ENCODE results near the gene KRTAP4-3. TPM values are rescaled to one million over a fixed set of nuclear protein-coding genes. Genes with fewer than 3 reads are reported as not detected.
"Not testable (repeated sequence)": the region's sequence is repeated elsewhere in the genome, so short reads cannot be mapped to it uniquely, and the experiment has no call there.

KRTAP4-3 gene
- total and polyA plus RNA-seq, 10 of the 15 experiments (the other 5 are each of a cell fraction or from before 2014, with no cell fraction given), result not detected

DNA sequence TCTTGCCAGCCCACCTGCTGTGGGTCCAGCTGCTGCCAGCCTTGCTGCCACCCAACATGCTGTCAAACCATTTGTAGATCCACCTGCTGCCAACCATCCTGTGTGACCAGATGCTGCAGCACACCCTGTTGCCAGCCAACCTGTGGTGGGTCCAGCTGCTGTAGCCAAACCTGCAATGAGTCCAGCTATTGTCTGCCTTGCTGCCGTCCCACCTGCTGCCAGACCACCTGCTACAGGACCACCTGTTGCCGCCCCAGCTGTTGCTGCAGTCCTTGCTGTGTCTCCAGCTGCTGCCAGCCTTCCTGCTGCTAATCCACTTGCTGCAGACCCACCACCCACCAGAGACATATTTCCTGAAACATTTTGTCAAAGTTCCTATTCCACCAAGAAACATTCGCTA is 22.3 kb upstream of the KRTAP4-3 start (continued):
- TF ChIP-seq CHD1 (IDR thresholded peaks at IDR 0.05; ENCODE audit: low read depth, low read length) (no peak), RB1 (IDR thresholded peaks at IDR 0.05; ENCODE audit: borderline replicate concordance) (no peak), ZNF384 (IDR thresholded peaks at IDR 0.05; ENCODE audit: borderline replicate concordance, low read depth, low read length) (no peak)

DNA sequence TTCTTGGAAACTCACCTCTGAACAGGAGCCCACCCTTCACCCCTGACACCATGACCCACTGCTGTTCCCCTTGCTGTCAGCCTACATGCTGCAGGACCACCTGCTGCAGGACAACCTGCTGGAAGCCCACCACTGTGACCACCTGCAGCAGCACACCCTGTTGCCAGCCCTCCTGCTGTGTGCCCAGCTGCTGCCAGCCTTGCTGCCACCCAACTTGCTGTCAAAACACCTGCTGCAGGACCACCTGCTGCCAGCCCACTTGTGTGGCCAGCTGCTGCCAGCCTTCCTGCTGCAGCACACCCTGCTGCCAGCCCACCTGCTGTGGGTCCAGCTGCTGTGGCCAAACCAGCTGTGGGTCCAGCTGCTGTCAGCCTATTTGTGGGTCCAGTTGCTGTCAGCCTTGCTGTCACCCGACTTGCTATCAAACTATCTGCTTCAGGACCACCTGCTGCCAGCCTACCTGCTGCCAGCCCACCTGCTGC is 21.9 kb upstream of the KRTAP4-3 start, which contains the start of gene KRTAP9-1:
KRTAP9-1 (plus strand) TSS at position 51 of the 482 bp plus-strand sequence; CDS start at position 51, 0 bp downstream.
- SMC1A ChIA-PET (ENCODE audit: uncharacterized antibody, unreplicated experiment), result interaction anchor here (1.2 kb wide), 1 partner anchor 40 kb away, joined by 3 read pairs; no protein-coding TSS in a partner anchor
- CTCF ChIA-PET, result not testable (repeated sequence)

DNA sequence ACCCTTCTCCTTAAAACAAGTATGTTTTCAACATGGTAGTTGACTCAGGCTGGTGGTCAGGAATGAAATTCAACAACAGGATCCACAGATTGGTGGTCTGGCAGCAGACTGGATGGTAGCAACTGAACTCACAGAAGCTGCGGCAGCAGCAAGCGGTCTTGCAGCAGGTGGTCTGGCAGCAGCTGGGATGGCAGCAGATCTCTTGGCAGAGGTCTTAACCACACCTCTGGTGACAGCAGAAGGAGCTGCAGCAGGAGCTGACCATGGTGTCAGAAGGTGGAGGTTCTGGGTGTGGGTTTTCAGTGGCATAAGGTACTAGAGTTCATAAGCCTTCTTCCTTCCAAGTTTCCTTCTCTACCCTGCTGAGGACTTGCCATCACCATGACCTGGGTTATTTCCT is 18.9 kb upstream of the KRTAP4-3 start:
- BruUV-seq (replicated peaks), result no TSS peak
- H3K4me1 ChIP-seq (ENCODE audit: control insufficient read depth, insufficient read depth, low read length), result no peaks in the 10 kb centered on the region
- no peak for DNase-seq (ENCODE audit: low read depth, low spot score)
- SMC1A ChIA-PET (ENCODE audit: uncharacterized antibody, unreplicated experiment), result no interaction called here
- no peaks in the 10 kb centered on the region for H3K79me2 ChIP-seq (ENCODE audit: control insufficient read depth, insufficient read depth, low read length)
- no peak overlapping the region for H3K9ac ChIP-seq (ENCODE audit: control insufficient read depth, insufficient read depth, low read length)
- no peaks in the 10 kb centered on the region for H3K36me3 ChIP-seq (ENCODE audit: control insufficient read depth in 2 of 2, insufficient read depth in 2 of 2, low read length in 1 of 2)
- FAIRE-seq, result no peak
- WGBS (ENCODE audit: insufficient coverage, insufficient replicate concordance, low lambda C conversion rate, missing lambda C conversion rate), result 83% methylated on average over 2 of the region's 2 CpGs
- H3K9me3 ChIP-seq (replicated peaks; ENCODE audit: control insufficient read depth, insufficient read depth, low read length), result no peaks in the 10 kb centered on the region
- CTCF ChIA-PET, result no interaction called here
- no peaks in the 10 kb centered on the region for H4K20me1 ChIP-seq (ENCODE audit: control insufficient read depth, insufficient read depth)
- POLR2A ChIA-PET, result no interaction called here
- no peak overlapping the region for H2AFZ ChIP-seq (ENCODE audit: control insufficient read depth, low read depth, low read length)
- in situ Hi-C loops (cut with MboI) (loop anchor here (10.0 kb wide), 1 partner anchor 58 kb away; the partner anchor contains the start of gene KRTAP9-4), intact Hi-C loops (cut with micrococcal nuclease; ENCODE audit: unreplicated experiment) (no loop called here)
- H3K4me2 ChIP-seq (ENCODE audit: control insufficient read depth, insufficient read depth), result no peak overlapping the region
- H3K27ac ChIP-seq (ENCODE audit: control insufficient read depth, insufficient read depth), result no peak overlapping the region
- ATAC-seq, result no peak
- H3K27me3 ChIP-seq (replicated peaks in 1 of 2; ENCODE audit: control insufficient read depth in 2 of 2, insufficient read depth in 2 of 2, low read length in 1 of 2), result no peaks in the 10 kb centered on the region
- RAD21 ChIA-PET (ENCODE audit: unreplicated experiment), result interaction anchor here (1.0 kb wide), 1 partner anchor 476 kb away, joined by 4 read pairs; no protein-coding TSS in a partner anchor
- no peak overlapping the region for H3K4me3 ChIP-seq
- TF ChIP-seq CHD1 (IDR thresholded peaks at IDR 0.05; ENCODE audit: low read depth, low read length), result no peak
- TF ChIP-seq ZSCAN29 (IDR thresholded peaks at IDR 0.05), result no peak
- TF ChIP-seq, protein P1, sequence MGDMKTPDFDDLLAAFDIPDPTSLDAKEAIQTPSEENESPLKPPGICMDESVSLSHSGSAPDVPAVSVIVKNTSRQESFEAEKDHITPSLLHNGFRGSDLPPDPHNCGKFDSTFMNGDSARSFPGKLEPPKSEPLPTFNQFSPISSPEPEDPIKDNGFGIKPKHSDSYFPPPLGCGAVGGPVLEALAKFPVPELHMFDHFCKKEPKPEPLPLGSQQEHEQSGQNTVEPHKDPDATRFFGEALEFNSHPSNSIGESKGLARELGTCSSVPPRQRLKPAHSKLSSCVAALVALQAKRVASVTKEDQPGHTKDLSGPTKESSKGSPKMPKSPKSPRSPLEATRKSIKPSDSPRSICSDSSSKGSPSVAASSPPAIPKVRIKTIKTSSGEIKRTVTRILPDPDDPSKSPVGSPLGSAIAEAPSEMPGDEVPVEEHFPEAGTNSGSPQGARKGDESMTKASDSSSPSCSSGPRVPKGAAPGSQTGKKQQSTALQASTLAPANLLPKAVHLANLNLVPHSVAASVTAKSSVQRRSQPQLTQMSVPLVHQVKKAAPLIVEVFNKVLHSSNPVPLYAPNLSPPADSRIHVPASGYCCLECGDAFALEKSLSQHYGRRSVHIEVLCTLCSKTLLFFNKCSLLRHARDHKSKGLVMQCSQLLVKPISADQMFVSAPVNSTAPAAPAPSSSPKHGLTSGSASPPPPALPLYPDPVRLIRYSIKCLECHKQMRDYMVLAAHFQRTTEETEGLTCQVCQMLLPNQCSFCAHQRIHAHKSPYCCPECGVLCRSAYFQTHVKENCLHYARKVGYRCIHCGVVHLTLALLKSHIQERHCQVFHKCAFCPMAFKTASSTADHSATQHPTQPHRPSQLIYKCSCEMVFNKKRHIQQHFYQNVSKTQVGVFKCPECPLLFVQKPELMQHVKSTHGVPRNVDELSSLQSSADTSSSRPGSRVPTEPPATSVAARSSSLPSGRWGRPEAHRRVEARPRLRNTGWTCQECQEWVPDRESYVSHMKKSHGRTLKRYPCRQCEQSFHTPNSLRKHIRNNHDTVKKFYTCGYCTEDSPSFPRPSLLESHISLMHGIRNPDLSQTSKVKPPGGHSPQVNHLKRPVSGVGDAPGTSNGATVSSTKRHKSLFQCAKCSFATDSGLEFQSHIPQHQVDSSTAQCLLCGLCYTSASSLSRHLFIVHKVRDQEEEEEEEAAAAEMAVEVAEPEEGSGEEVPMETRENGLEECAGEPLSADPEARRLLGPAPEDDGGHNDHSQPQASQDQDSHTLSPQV (IDR thresholded peaks at IDR 0.05), result no peak
- no peak for TF ChIP-seq EP300 (IDR thresholded peaks at IDR 0.05; ENCODE audit: borderline replicate concordance in 1 of 2, control insufficient read depth in 1 of 2, low read depth in 2 of 2, low read length in 2 of 2)
- no peak for TF ChIP-seq ZZZ3 (IDR thresholded peaks at IDR 0.05; ENCODE audit: control insufficient read depth, insufficient read length, low read depth)
- TF ChIP-seq YY1 (IDR thresholded peaks at IDR 0.05; ENCODE audit: low read depth, low read length), result no peak
- no peak for TF ChIP-seq BCL11A (IDR thresholded peaks at IDR 0.05; ENCODE audit: low read depth, low read length)
- TF ChIP-seq ESRRA (IDR thresholded peaks at IDR 0.05; ENCODE audit: low read length), result no peak
- no peak for TF ChIP-seq FOXK2 (IDR thresholded peaks at IDR 0.05)
- TF ChIP-seq JUND (IDR thresholded peaks at IDR 0.05; ENCODE audit: low read depth, low read length), result no peak

More for the DNA sequence above, 21.9 kb upstream of the KRTAP4-3 start, which contains the start of gene KRTAP9-1:
- H3K36me3 ChIP-seq (ENCODE audit: control insufficient read depth in 2 of 2, insufficient read depth in 2 of 2, low read length in 1 of 2); H3K27me3 ChIP-seq (replicated peaks in 1 of 2; ENCODE audit: control insufficient read depth in 2 of 2, insufficient read depth in 2 of 2, low read length in 1 of 2); DNase-seq (ENCODE audit: low read depth, low spot score); H3K79me2 ChIP-seq (ENCODE audit: control insufficient read depth, insufficient read depth, low read length); RAD21 ChIA-PET (ENCODE audit: unreplicated experiment); H3K27ac ChIP-seq (ENCODE audit: control insufficient read depth, insufficient read depth); ATAC-seq; BruUV-seq (replicated peaks); intact Hi-C loops (cut with micrococcal nuclease; ENCODE audit: unreplicated experiment); H4K20me1 ChIP-seq (ENCODE audit: control insufficient read depth, insufficient read depth); H3K9me3 ChIP-seq (replicated peaks; ENCODE audit: control insufficient read depth, insufficient read depth, low read length); H3K4me2 ChIP-seq (ENCODE audit: control insufficient read depth, insufficient read depth); H3K4me1 ChIP-seq (ENCODE audit: control insufficient read depth, insufficient read depth, low read length); POLR2A ChIA-PET; H3K4me3 ChIP-seq; FAIRE-seq; H2AFZ ChIP-seq (ENCODE audit: control insufficient read depth, low read depth, low read length); H3K9ac ChIP-seq (ENCODE audit: control insufficient read depth, insufficient read depth, low read length): not testable (repeated sequence)
- in situ Hi-C loops (cut with MboI), result loop anchor here (10.0 kb wide), 1 partner anchor 55 kb away; the partner anchor contains the start of gene KRTAP9-4
- 0% methylated on average over 1 of the region's 1 CpG for WGBS (ENCODE audit: insufficient coverage, insufficient replicate concordance, low lambda C conversion rate, missing lambda C conversion rate)
